HG03103 (cell line): ENCODE results near the gene POLD4.
"Not testable (repeated sequence)": the region's sequence is repeated elsewhere in the genome, so short reads cannot be mapped to it uniquely, and the experiment has no call there.

Experiments
- ATAC-seq: cut with Tn5 transposase; IDR thresholded peaks from one replicate; pipeline ENCODE4 v1.9.1; 2021; ENCODE audit warnings: low read depth; ENCODE audit not compliant: unreplicated experiment

The POLD4 gene

DNA sequence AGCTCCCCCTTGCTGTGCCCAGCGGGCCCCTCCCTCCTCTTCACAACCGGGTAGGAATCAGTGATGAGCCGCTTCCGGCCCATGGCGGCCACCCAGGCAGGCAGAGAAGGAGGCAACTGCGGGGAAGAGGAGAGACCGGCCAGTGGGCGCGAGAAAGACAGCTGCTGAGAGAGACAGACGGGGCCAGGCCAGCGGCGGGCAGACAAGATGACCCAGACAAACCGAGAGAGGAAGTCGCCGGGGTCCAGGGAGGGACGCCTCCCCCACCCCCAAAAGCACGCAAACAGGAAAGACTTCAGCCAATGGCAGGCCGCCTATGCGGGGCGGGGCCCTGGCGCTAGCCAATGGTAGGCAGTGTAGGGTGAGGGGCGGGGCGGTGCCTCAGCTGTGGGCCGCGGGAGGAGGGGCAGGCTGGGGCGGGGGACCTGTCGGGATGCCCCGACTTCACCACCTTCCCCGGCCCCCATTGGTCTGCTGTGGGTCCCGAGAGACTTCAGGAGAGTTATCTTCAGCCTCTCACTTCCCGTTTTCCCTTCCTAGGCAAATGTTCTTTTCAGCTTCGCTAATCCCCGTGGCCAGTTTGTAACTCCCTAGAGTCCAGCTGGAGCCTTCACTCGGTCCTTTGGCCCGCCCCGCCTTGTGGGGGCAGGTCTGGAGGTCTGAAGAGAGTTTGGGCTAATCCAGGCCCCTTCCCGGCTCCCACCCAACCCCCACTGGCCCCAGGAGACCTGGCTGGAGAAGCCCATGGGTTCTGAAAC is at the start of gene POLD4:
POLD4 (minus strand) TSS at position 230 of the 758 bp plus-strand sequence; CDS start at position 83, 147 bp downstream.
- ATAC-seq: peak; percentile 66

DNA sequence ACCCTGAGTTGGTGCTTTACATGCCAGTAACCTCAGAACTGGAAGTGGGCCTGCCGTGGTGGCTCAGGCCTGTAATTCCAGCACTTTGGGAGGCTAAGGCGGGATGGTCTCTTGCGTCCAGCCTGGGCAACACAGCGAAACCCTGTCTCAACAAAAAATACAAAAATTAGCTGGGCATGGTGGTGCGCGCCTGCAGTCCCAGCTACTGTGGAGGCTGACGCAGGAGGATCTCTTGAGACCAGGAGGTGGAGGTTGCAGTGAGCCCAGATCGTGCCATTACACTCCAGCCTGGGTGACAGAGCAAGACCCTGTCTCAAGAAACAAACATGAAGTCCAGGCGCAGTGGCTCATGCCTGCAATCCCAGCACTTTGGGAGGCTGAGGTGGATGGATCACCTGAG is 49.7 kb upstream of the POLD4 start:
- ATAC-seq: not testable (repeated sequence)

DNA sequence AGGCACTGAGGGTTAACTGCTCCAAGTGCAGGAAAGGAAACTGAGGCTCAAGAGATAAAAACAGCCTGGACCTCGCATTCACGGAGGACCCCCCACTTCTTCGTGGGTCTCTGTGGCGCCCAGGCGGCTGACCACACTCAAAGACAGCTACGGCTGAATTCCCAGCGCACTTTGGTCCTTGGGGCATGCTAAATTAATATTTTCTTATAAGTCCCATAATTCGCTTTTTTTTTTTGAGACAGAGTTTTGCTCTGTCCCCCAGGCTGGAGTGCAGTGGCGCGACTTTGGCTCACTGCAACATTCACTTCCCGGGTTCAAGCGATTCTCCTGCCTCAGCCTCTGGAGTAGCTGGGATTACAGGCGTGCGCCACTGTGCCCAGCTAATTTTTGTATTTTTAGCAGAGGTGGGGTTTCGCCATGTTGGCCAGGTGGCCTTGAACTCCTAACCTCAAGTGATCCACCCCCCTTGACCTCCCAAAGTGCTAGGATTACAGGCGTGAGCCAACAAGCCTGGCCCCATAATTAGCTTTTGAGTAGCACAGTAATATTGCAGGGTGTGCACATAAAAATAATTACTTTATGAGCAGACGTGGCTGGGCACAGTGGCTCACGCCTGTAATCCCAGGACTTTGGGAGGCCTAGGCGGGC is 49.0 kb upstream of the POLD4 start:
- ATAC-seq: not testable (repeated sequence)

DNA sequence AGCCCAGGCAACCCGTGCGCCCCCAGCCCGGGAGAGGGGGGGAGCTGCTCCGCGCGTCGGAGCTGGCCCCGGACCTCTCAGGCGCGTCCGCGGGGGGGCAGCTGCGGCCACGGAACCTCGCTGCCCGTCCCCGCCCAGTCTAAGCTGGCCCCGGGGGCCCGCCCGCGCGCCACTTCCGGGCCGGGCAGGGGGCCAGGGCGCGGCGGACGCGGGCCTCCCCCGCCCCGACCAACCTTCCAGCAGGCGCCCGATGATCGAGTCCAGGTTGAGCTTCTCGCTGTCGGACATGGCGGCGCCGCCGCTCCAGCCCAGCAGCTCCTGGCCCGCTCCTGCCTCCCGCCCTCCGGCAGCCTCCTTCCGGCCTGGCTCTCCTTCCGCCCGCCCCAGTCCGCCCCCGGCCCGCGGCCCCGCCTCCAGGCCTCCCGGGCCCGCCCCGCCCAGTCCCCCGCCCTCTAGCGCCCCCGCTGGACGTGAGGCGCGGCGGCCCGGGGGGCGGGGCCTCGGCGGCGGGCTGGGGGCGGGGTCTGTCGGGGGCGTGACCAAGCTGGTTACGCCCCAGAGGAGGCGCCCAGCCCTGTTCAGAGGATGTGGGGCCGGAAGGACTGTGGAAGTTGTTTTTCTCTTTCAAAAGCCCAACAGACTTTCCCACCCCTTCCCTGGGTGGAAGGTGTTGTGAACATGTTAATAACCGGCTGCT is 48.3 kb upstream of the POLD4 start, which contains the start of gene PPP1CA:
PPP1CA (minus strand) TSS at position 364 of the 697 bp plus-strand sequence; CDS start at position 288, 76 bp downstream.
- peak; percentile 47 for ATAC-seq

DNA sequence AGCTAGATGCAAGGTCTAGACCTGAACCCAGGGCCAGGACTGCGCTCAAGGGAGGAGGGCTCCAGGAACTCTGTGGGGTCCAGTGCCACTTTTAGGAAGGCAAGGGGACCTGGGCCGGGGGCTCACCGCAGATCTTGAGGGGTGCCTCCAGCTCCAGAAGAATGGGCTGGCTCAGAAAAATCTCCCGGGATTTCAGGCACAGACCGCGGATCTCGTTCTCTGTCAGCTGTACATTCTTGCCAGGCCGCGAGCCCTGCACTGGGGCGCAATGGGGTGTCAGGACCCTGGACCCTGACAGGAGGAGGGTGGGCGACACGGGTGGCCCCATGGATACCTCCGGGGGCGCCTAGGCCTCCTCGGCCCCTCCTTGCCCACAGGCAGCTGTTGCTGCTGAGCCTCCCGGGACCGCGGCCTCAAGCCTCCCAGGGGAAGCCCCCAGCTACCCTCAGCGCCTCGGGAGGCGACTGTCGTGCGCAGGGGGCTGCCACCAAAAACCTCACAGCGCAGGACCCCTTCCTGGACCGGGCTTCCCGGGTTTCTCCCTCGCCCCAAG is 47.7 kb upstream of the POLD4 start:
- peak; percentile 1 for ATAC-seq

DNA sequence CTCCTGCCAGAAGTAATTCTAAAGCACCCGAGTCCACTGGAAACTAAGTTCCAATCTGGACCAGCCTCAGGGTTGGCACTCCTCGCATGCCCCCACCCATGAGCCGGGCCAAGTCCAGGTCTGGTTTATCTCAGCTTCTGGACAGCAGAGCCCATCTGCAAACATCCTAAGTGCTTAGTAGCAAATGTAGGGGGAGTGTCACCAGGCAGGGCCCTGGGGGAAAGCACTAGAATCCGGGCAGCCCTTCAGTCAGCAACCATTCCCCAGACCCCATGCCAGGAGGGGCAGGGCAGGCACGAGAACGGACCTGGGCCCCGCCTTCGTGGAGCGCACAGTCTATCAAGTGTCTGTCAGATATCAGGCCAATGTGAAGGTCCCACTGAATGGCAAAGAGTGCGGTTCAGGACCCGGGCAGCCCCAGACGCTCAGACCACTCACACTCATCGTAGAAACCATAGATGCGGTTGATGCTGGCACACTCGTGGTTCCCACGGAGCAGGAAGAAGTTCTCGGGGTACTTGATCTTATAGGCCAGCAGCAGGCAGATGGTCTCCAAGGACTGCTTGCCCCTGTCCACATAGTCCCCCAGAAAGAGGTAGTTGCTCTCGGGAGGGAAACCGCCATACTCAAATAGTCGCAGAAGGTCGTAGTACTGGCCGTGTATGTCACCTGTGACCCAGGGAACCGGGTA is 47.0 kb upstream of the POLD4 start:
- ATAC-seq: no peak

DNA sequence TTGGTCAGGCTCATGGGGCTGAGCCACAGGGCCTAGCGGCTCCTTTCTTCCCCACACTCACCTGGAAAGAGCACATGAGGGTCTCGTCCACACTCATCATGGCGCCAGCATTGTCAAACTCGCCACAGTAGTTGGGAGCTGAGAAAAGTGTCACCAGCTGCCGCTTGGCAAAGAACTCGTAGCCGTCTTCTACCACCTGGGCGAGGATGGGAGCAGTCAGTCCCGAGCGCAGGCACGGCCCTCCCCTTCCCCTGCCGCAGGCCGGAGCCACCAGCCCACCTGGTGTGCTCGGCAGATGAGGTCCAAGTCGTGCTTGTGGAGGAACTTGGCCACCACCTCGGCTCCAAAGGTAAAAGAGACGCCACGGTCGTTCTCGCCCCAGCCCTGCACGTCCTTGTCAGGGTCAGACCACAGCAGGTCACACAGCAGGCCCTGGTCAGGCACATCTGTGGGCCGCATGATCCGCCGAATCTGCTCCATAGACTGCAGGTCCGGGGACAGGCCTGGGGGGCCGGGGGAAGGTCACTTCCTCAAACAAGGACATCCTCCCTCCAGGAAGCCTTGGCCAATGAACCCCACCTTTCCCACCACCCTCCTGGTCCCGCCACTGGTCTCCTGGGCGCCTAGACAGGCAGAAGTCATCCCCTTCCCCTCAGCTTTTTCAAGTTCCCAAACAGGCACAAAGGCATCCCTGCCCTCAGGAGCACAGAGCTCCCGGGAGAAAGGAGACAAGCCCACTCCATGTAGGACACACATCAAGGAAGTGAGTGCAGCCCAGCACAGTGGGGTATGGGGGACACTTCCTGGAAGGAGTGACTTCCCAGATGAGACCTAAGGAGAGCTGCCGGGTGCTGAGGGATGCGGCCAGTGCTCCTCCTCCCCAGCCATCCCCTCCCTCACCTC is 45.6 kb upstream of the POLD4 start:
- ATAC-seq: no peak

DNA sequence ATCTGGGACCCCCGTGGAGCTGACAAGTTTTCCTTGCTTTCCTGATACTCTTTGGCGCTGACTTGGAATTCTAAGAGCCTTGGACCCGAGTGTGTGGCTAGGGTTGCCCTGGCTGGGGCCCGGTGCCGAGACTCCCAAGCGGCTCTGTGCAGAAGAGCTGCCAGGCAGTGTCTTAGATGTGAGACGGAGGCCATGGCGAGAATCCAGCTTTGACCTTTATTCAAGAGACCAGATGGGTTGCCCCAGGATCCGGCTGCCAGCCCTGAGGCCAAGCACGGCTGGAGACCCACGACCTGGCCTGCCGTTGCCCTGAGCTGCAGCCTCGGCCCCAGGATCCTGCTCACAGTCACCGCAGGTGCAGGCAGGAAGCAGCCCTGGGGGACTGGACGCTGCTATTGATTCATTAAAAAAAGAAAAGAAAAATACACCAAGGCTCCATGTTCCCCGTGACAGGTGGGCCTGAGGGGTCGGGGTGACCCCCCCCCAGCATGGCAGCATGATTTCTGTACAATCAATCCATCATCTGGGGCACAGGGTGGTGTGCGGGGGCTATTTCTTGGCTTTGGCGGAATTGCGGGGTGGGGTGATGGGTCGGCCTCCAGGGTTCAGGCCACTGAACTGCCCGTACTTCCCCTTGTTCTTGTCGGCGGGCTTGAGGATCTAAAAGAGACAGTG is 44.8 kb upstream of the POLD4 start:
- ATAC-seq: no peak

DNA sequence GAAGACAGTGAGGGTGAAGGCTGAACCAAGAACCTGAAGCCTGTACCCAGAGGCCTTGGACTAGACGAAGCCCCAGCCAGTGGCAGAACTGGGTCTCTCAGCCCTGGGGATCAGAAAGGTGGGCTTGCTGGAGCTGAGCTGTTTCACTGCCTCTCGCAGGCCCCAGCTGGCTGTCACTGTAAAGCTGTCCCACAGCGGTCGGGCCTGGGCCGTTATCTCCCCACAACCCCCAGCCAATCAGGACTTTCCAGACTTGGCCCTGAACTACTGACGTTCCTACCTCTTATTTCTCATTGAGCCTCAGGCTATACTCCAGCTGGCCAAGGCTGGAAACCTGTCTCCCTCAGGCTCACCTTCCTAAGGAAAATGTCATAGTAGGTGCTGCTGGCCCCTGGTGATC is 44.2 kb upstream of the POLD4 start:
- no peak for ATAC-seq

DNA sequence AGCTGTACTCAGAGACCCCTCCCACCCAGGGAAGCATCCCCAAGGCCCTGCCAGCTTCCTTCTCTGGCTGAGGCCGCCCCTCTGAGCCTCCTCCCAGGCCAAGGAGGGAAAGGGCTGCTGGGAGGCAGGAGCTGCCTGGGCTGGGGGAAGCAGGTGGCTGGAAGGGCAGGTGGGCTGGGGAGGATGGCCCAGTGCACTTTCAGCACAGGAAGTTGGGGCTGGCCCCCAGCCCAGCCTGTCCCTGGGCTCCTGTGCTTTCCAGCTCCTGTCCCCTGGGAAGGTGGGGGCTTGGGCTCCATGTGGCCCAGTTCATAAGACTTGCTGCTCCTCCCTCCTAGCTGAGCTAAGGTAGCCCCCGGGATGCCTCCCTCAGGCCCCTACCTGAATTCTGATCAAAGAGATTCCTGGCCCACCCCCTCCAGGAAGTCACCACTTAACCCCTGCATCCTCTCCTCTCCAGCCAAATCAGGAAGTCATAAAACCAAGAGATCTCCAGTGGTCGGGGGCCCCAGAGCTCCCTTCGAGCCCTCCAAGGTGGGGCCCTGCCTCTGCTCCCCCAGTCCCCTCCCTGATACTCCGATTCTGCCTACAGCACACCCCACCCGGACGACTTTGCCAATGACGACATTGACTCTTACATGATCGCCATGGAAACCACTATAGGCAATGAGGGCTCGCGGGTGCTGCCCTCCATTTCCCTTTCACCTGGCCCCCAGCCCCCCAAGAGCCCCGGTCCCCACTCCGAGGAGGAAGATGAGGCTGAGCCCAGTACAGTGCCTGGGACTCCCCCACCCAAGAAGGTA is 43.4 kb upstream of the POLD4 start:
- no peak for ATAC-seq

DNA sequence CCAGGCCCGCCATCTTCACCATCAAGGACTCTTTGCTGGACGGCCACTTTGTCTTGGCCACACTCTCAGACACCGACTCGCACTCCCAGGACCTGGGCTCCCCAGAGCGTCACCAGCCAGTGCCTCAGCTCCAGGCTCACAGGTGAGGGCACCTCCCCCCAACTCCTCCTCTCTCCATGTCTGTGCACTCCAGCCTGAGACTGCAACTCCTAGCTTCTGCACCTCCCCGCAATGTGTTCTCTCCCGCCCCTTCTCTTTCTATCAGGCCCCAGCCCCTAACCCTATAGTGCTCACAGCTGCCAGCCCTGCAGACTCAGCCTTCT is 42.9 kb upstream of the POLD4 start:
- ATAC-seq: no peak

DNA sequence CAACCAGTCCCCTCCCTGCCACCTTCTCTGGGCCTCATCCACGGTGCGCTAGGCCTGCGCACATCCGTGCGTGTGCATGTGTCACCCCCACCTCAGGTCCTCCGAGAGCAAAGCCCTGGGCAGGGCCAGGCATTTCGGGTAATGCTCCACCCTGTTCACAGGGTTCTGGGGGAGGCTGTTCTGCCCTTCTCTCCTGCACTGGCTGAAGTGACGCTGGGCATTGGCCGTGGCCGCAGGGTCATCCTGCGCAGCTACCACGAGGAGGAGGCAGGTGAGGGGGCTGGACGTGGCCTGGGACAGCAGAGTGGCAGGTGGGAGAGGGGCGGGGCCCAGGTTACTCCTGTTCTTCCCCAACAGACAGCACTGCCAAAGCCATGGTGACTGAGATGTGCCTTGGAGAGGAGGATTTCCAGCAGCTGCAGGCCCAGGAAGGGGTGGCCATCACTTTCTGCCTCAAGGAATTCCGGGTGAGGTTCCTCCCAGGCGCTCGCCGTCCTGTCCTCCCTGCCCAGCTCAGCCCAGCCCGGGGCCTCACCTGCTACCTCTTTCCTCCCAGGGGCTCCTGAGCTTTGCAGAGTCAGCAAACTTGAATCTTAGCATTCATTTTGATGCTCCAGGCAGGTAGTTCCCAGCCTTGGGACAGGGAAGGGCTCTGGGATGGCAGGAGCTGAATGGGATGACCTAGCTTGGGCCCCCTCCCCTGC is 42.4 kb upstream of the POLD4 start:
- ATAC-seq: no peak

DNA sequence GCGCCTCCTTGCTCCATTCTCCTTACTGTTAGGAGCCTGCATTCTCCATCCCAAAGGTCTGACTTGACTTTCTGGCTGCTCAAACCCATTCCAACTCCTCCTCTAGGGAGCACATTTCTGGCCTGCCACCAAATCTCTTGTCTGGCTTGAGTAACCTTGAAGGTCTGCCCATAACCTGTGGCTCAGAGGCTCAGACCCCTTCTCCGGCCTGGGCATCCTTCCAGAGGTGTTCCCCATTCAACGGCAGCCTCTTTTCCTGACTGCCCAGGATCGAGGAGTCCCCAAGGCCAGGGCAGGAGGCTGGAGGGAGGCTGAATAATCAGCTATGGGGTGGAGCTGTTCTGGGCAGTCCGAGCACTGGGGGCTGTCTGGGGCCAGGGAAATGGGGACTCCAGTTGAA is 40.6 kb upstream of the POLD4 start:
- no peak for ATAC-seq

DNA sequence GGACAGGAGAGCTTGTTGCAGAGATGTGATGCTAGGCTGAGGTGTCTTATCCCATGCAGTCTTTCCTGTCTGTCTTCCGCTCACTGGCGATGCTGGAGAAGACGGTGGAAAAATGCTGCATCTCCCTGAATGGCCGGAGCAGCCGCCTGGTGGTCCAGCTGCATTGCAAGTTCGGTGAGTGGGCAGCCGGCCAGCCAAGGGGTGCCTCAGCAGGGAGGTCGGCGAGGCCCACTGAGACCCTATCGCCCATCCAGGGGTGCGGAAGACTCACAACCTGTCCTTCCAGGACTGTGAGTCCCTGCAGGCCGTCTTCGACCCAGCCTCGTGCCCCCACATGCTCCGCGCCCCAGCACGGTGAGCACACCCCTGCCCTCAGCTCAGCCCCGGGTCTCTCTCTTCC is 40.1 kb upstream of the POLD4 start:
- ATAC-seq: no peak

DNA sequence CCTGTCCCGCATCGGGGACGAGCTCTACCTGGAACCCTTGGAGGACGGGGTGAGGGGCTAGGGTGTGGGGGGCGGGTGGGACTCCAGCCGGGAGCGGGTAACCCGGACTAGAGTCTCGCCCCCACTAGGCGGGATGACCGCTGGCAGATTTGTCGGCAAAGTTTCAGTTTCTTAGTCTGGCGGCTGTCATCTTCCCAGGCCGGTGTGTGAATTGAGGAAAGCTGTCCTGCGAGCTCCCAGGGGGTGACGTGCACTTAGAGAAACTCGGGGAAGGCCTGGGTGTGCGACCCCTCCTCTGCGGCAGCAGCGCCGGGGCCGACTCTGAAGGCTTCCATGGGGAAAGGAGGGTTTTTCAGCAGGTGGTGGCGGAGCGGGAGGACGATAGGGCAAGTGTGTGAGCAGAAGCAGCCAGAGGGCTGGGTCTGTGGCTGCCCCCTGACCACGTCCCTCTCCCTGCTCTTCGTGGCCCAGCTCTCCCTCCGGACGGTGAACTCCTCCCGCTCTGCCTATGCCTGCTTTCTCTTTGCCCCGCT is 38.9 kb upstream of the POLD4 start:
- ATAC-seq: no peak

DNA sequence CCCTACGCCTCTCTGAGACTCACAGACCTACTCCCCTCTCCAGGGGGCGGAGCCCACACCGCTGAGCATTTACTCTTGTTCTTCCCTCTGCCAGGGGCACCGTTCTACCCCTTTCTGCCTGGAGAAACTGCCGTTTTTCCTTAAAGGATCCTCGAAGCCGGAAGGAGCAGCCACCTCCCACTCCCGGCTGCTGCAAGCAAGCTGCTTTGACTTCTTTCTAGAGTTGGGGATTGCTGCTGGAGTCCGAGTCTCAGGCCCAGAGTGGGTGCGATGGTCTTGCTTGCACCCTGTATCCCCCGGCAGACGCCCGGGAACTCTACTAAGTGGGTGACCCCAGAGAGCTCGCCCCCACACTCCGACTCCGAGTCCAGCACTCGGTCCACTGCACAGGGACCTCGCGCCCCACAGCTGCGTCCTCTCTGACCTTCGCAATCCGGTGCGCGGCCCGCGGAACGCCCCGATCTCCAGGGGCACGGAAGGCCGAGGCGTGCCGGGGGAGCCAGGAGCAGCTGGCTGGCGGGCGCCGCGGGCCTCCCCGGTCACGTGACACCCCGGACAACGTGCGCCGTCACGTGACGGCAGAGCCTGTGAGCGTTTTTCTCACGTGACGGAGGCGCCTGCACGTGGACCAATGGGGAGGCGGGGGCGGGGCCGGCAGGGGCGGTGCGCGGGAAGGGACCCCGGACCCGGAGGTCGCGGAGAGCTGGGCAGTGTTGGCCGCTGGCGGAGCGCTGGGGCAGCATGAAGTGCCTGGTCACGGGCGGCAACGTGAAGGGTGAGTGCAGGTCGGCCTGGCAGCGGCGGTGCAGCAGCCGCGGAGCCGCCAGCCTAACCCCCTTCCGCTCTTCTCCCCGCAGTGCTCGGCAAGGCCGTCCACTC is 38.2 kb upstream of the POLD4 start, which contains the start of gene RAD9A:
RAD9A (plus strand) TSS at position 683 of the 879 bp plus-strand sequence; CDS start at position 742, 59 bp downstream.
- ATAC-seq: peak; percentile 49
